Right lobe of liver (tissue), 4 donors: Measurements from ENCODE around the gene TSHR.

ENCODE experiments used
- POLR2A ChIP-seq: fragments of 450-650 bp; IDR thresholded peaks from one replicate; pipeline ENCODE4 v1.6.1; 2017; ENCODE audit warnings: antibody characterized with exemption, mild to moderate bottlenecking
- TF ChIP-seq, protein P1 (sequence below), 4 donors: fragments of 200-600 bp in 3 of 4; fragments of 450-650 bp in 1 of 4; IDR thresholded peaks; one replicate each; pipeline versions ENCODE4 v1.5.1 to v1.8.0; 2016 to 2022; ENCODE audit warnings: antibody characterized with exemption in 4 of 4, mild to moderate bottlenecking in 2 of 4
- donor health status: DM: no; HTN: no; CAD: no.
- donor health status: DM: no; HTN: no; CAD: no.
- donor health status: DM: no; HTN: yes; CAD: no.

GRCh38 chr14:81095539-81095938 is 140.1 kb downstream of the TSHR start:
- TF ChIP-seq, protein P1, sequence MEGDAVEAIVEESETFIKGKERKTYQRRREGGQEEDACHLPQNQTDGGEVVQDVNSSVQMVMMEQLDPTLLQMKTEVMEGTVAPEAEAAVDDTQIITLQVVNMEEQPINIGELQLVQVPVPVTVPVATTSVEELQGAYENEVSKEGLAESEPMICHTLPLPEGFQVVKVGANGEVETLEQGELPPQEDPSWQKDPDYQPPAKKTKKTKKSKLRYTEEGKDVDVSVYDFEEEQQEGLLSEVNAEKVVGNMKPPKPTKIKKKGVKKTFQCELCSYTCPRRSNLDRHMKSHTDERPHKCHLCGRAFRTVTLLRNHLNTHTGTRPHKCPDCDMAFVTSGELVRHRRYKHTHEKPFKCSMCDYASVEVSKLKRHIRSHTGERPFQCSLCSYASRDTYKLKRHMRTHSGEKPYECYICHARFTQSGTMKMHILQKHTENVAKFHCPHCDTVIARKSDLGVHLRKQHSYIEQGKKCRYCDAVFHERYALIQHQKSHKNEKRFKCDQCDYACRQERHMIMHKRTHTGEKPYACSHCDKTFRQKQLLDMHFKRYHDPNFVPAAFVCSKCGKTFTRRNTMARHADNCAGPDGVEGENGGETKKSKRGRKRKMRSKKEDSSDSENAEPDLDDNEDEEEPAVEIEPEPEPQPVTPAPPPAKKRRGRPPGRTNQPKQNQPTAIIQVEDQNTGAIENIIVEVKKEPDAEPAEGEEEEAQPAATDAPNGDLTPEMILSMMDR (IDR thresholded peaks at IDR 0.05): no peak
- TF ChIP-seq POLR2A: no peak
